Vagina (tissue), 2 donors: Measurements from ENCODE around the gene UPF3A. TPM values are rescaled to one million over a fixed set of nuclear protein-coding genes. Genes with fewer than 3 reads are reported as not detected.
"Not testable (repeated sequence)": the region's sequence is repeated elsewhere in the genome, so short reads cannot be mapped to it uniquely, and the experiment has no call there.

Source experiments
- DNase-seq, 2 donors: peaks; one replicate each; pipeline ENCODE4 v3.0.0-alpha.2; 2017; ENCODE audit errors: extremely low spot score in 2 of 2
- H3K27ac ChIP-seq: fragments of 200-600 bp; sonication (generic); one replicate; pipeline ENCODE4 v1.5.1; 2019
- H3K27me3 ChIP-seq: fragments of 200-600 bp; sonication (generic); one replicate; pipeline ENCODE4 v1.5.1; 2019
- H3K36me3 ChIP-seq, 2 donors: fragments of 200-600 bp; sonication (generic); one replicate each; pipeline ENCODE4 v1.5.1; 2017 to 2019
- H3K4me1 ChIP-seq: fragments of 200-600 bp; sonication (generic); one replicate; pipeline ENCODE4 v1.5.1; 2019
- H3K4me3 ChIP-seq, 2 donors: fragments of 200-600 bp; sonication (generic); 1 replicate in 1 of 2; 2 replicates in 1 of 2; pipeline ENCODE4 v1.5.1; 2016 to 2019
- H3K9me3 ChIP-seq: fragments of 200-600 bp; sonication (generic); one replicate; pipeline ENCODE4 v1.5.1; 2019
- CTCF ChIP-seq, 3 experiments: fragments of 450-650 bp in 2 of 3; fragments of 200-600 bp in 1 of 3; sonication (generic) in 1 of 3; IDR thresholded peaks; one replicate each; pipeline ENCODE4 v1.5.1; 2017 to 2019; ENCODE audit warnings: antibody characterized with exemption in 3 of 3, mild to moderate bottlenecking in 2 of 3, moderate library complexity in 2 of 3
- POLR2A ChIP-seq, 2 donors: fragments of 450-650 bp; IDR thresholded peaks; one replicate each; pipeline ENCODE4 v1.6.1; 2017; ENCODE audit warnings: antibody characterized with exemption in 2 of 2, mild to moderate bottlenecking in 2 of 2, moderate library complexity in 2 of 2
- POLR2AphosphoS5 ChIP-seq, 2 donors: sonication (generic); formaldehyde crosslinking; IDR thresholded peaks; one replicate each; pipeline ENCODE4 v1.9.0; 2017; ENCODE audit warnings: antibody characterized with exemption in 2 of 2, mild to moderate bottlenecking in 2 of 2, low read depth in 1 of 2; ENCODE audit not compliant: insufficient read depth in 1 of 2
- intact Hi-C: fragments of 100-400 bp; cut with DNase I; formaldehyde crosslinking; loops from one replicate; pipeline ENCODE4 v1.15.1; 2023
- microRNA-seq: library from miRNA; unstranded; fragments of <30 nt; microRNA quantifications from one replicate; pipeline ENCODE4, GENCODE V29; 2017; ENCODE audit warnings: borderline number of aligned reads, borderline replicate concordance
- small RNA-seq: library from RNA; depleted of rRNA; stranded (forward); fragments of <200 nt; gene quantifications from one replicate; pipeline ENCODE3, GENCODE V24; 2016
- total RNA-seq: library from RNA; depleted of rRNA; stranded (reverse); fragments of >200 nt; gene quantifications from one replicate; pipeline ENCODE4 v1.2.3, GENCODE V29; 2016

UPF3A gene
- total RNA-seq, 1 donor from 2014 or later, result 31.2 TPM

DNA sequence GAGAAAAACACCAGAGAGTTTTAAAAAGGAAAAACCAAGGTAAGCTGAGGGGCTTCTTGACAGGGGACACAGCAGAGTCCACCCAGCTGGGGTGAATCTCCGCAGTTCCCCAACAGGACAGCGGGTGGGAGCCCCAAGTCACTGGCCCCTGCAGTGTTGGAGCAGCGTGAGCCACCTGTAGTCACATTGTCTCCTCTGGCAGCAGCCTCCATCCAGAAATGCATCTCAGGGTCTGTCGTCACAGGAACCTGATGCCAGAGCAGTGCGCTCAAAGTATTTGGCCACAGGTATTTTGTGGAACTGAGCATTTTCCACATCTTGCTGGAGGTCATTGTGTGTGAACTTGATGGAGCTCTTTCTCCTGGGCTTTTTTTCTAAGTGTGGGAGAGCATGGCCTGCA, 57.6 kb downstream of the UPF3A start:
- H3K4me3 ChIP-seq, result no peak overlapping the region
- no peaks in the 10 kb centered on the region for H3K36me3 ChIP-seq
- TF ChIP-seq POLR2A (IDR thresholded peaks at IDR 0.05), result no peak
- TF ChIP-seq CTCF (IDR thresholded peaks at IDR 0.05), result no peak
- TF ChIP-seq POLR2AphosphoS5 (IDR thresholded peaks at IDR 0.05; ENCODE audit: insufficient read depth in 1 of 2, low read depth in 1 of 2), result no peak
- intact Hi-C loops, result no loop called here
- H3K27ac ChIP-seq, result no peak overlapping the region
- H3K4me1 ChIP-seq, result no peaks in the 10 kb centered on the region
- no peaks in the 10 kb centered on the region for H3K9me3 ChIP-seq
- DNase-seq, result no peak
- H3K27me3 ChIP-seq, result no peaks in the 10 kb centered on the region

GRCh38 chr13:114339857-114340534, 58.6 kb downstream of the UPF3A start:
- no peaks in the 10 kb centered on the region for H3K27me3 ChIP-seq
- H3K27ac ChIP-seq, result no peak overlapping the region
- no peak overlapping the region for H3K4me3 ChIP-seq
- DNase-seq, result no peak
- no peaks in the 10 kb centered on the region for H3K36me3 ChIP-seq
- H3K4me1 ChIP-seq, result no peaks in the 10 kb centered on the region
- intact Hi-C loops, result no loop called here
- TF ChIP-seq POLR2A (IDR thresholded peaks at IDR 0.05) (no peak), CTCF (IDR thresholded peaks at IDR 0.05) (peak in 2 of 3 experiments; percentile 14 to 32)
- H3K9me3 ChIP-seq, result no peaks in the 10 kb centered on the region

DNA sequence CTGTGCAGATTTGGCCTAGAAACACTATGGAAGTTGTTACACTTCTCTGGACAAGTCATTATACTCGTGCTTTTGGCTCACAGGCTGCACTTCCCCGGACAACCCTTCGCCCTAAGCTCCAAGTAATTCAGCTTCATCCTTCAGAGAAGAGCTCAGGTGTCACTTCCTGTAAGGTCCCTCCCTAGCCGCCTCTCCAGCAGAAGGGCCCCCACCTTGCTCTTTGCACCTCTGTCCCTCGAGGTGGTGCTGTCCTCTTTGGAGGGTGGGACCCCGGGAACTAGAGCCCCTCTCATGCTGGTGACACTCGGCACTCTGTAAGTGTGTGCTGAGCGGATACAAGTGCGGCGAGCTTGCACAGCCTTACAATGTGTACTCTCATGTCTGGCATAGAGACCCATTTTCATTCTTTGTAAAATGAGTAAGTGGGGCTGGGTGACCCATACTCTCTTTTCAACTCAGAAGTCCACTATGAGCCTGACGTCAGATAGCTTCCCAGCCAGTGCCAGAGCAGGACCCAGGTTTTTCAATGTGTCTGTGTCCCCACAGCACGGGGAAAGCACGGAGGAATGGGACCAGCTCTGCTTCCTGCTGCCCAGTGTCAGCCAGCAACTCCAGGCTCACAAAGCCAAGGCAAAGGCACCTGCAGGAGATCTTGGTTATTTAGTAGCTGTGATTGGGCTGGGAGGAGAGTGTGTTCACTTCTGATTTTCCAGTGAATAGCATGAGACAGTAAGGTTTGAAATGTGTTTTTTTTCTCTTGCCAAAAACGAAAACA, 59.8 kb downstream of the UPF3A start:
- no peak overlapping the region for H3K4me3 ChIP-seq
- intact Hi-C loops, result no loop called here
- H3K9me3 ChIP-seq, result no peaks in the 10 kb centered on the region
- no peaks in the 10 kb centered on the region for H3K36me3 ChIP-seq
- H3K27me3 ChIP-seq, result no peaks in the 10 kb centered on the region
- H3K27ac ChIP-seq, result no peak overlapping the region
- TF ChIP-seq CTCF (IDR thresholded peaks at IDR 0.05) (no peak), POLR2AphosphoS5 (IDR thresholded peaks at IDR 0.05; ENCODE audit: insufficient read depth in 1 of 2, low read depth in 1 of 2) (no peak), POLR2A (IDR thresholded peaks at IDR 0.05) (no peak)
- no peak for DNase-seq
- no peaks in the 10 kb centered on the region for H3K4me1 ChIP-seq

- H3K9me3 ChIP-seq, H3K36me3 ChIP-seq, H3K27me3 ChIP-seq, DNase-seq, intact Hi-C loops, H3K4me1 ChIP-seq, H3K4me3 ChIP-seq, H3K27ac ChIP-seq: not testable (repeated sequence)
Observed at GRCh38 chr13:114347256-114347655, 65.9 kb downstream of the UPF3A start.

- H3K36me3 ChIP-seq, H3K9me3 ChIP-seq, H3K27ac ChIP-seq, H3K27me3 ChIP-seq, DNase-seq, intact Hi-C loops, H3K4me3 ChIP-seq, H3K4me1 ChIP-seq: not testable (repeated sequence)
Observed at GRCh38 chr13:114352763-114353162, 71.4 kb downstream of the UPF3A start.

DNA sequence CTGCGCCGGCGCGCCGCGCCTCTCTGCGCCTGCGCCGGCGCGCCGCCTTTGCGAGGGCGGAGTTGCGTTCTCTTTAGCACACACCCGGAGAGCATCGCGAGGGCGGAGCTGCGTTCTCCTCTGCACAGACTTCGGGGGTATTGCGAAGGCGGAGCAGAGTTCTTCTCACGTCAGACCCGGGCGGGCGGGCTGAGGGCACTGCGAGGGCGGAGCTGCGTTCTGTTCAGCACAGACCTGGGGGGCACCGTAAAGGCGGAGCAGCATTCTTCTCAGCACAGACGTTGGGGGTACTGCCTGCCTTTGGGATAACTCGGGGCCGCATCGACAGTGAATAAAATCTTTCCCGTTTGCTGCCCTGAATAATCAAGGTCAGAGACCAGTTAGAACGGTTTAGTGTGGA, 72.0 kb downstream of the UPF3A start:
- H3K27ac ChIP-seq, H3K4me1 ChIP-seq, H3K9me3 ChIP-seq, intact Hi-C loops, DNase-seq, H3K27me3 ChIP-seq, H3K4me3 ChIP-seq, H3K36me3 ChIP-seq: not testable (repeated sequence)

Small RNA genes lying within 50 kb of the gene (microRNA-seq; reads per million reads assigned to microRNA genes)
- gene MIR4502, result not detected
- not detected for gene MIR548AR

Small RNA genes lying within 50 kb of the gene (small RNA-seq; reads per million reads assigned to genes)
- not detected for gene MIR4502
- gene MIR548AR, result not detected

Other genes with a start within 250 kb of the UPF3A start
- 19.6 TPM for gene RASA3, start 149.0 kb upstream of the UPF3A start, total RNA-seq
- not detected for gene CFAP97D2, start 102.3 kb upstream of the UPF3A start, total RNA-seq
- 60.9 TPM for gene CDC16, start 46.7 kb upstream of the UPF3A start, total RNA-seq
- 19.9 TPM for gene CHAMP1, start 32.9 kb downstream of the UPF3A start, total RNA-seq